ENCODE measurements around the gene GSK3A.

GSK3A gene

GRCh38 chr19:42281146-42281826, 38.9 kb upstream of the GSK3A start:
- no peak for DNase-seq (ENCODE audit: low read depth)

GRCh38 chr19:42280815-42281145, 38.4 kb upstream of the GSK3A start:
- no peak for DNase-seq (ENCODE audit: low read depth)

GRCh38 chr19:42279902-42280814, 37.8 kb upstream of the GSK3A start:
- DNase-seq (ENCODE audit: low read depth) = no peak

- no peak for DNase-seq (ENCODE audit: low read depth)
Measured at GRCh38 chr19:42279155-42279901, 36.9 kb upstream of the GSK3A start.

- no peak for DNase-seq (ENCODE audit: low read depth)
Measured at GRCh38 chr19:42278452-42279154, 36.2 kb upstream of the GSK3A start.

GRCh38 chr19:42277821-42278451, 35.5 kb upstream of the GSK3A start:
- no peak for DNase-seq (ENCODE audit: low read depth)

- DNase-seq (ENCODE audit: low read depth) = no peak
Measured at GRCh38 chr19:42276821-42277220, 34.4 kb upstream of the GSK3A start.

- no peak for DNase-seq (ENCODE audit: low read depth)
Measured at GRCh38 chr19:42276284-42276683, 33.9 kb upstream of the GSK3A start.

GRCh38 chr19:42275517-42275916, 33.1 kb upstream of the GSK3A start:
- no peak for DNase-seq (ENCODE audit: low read depth)

- no peak for DNase-seq (ENCODE audit: low read depth)
Measured at GRCh38 chr19:42275103-42275502, 32.7 kb upstream of the GSK3A start.

GRCh38 chr19:42274065-42274682, 31.8 kb upstream of the GSK3A start:
- no peak for DNase-seq (ENCODE audit: low read depth)

- DNase-seq (ENCODE audit: low read depth) = no peak
Measured at GRCh38 chr19:42273407-42274064, 31.1 kb upstream of the GSK3A start.

GRCh38 chr19:42272989-42273406, 30.6 kb upstream of the GSK3A start:
- DNase-seq (ENCODE audit: low read depth) = no peak

GRCh38 chr19:42272535-42272897, 30.1 kb upstream of the GSK3A start:
- DNase-seq (ENCODE audit: low read depth) = no peak

- no peak for DNase-seq (ENCODE audit: low read depth)
Measured at GRCh38 chr19:42271861-42272534, 29.6 kb upstream of the GSK3A start.

- DNase-seq (ENCODE audit: low read depth) = no peak
Measured at GRCh38 chr19:42271045-42271419, 28.6 kb upstream of the GSK3A start.

- peak; percentile 74 for DNase-seq (ENCODE audit: low read depth)
Measured at GRCh38 chr19:42270346-42271044, 28.1 kb upstream of the GSK3A start.

GRCh38 chr19:42269478-42270345, 27.3 kb upstream of the GSK3A start:
- DNase-seq (ENCODE audit: low read depth) = no peak

All from GM04504 (cell line).